SK-N-SH treated with all-trans-retinoic acid at 6 μM for 48 hours (cell line): ENCODE results near the gene CASP6.

Experiments used
- RARB ChIP-seq: fragments of 250-450 bp; sonication (Bioruptor Pico); IDR thresholded peaks from 2 replicates; pipeline ENCODE4 v1.8.0; 2021; ENCODE audit warnings: mild to moderate bottlenecking, moderate library complexity
- TOX ChIP-seq: fragments of 250-450 bp; sonication (Bioruptor Pico); IDR thresholded peaks from 2 replicates; pipeline ENCODE4 v1.8.0; 2021; ENCODE audit warnings: mild to moderate bottlenecking, moderate library complexity, borderline replicate concordance
- ZNF8 ChIP-seq: fragments of 450-650 bp; formaldehyde crosslinking; IDR thresholded peaks from 2 replicates; pipeline ENCODE4 v1.5.0; 2020; ENCODE audit warnings: mild to moderate bottlenecking, moderate library complexity
- TF ChIP-seq, protein P1 (sequence below): fragments of 250-450 bp; sonication (Bioruptor Pico); IDR thresholded peaks from 2 replicates; pipeline ENCODE4 v1.5.1; 2021; ENCODE audit warnings: mild to moderate bottlenecking, moderate library complexity
- TF ChIP-seq, protein P2 (sequence below): fragments of 250-450 bp; sonication (Bioruptor Pico); IDR thresholded peaks from 2 replicates; pipeline ENCODE4 v1.5.1; 2020; ENCODE audit warnings: low read depth, mild to moderate bottlenecking, moderate library complexity

DNA sequence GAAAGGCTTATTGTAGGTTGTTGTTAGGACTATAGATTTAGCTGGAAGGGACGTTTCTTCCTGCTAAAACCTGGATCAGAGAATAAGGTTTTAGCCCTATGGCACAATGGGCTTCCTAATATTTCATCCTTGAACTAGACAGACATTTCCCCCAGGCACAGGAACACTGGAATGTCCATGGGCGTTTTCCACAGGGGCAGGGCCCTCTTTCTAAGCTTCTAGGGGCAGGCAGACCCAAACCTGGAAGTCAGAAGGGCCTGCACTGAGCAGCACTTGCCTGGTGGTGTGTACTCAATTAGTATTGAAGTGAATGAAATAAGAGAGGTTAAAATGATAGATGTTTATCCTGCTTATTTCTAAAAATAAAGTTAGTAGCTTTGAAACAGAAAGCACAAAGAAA, 41.1 kb downstream of the CASP6 start:
- no peak for TF ChIP-seq RARB (CRISPR knock-in tag)
- TF ChIP-seq, protein P1, sequence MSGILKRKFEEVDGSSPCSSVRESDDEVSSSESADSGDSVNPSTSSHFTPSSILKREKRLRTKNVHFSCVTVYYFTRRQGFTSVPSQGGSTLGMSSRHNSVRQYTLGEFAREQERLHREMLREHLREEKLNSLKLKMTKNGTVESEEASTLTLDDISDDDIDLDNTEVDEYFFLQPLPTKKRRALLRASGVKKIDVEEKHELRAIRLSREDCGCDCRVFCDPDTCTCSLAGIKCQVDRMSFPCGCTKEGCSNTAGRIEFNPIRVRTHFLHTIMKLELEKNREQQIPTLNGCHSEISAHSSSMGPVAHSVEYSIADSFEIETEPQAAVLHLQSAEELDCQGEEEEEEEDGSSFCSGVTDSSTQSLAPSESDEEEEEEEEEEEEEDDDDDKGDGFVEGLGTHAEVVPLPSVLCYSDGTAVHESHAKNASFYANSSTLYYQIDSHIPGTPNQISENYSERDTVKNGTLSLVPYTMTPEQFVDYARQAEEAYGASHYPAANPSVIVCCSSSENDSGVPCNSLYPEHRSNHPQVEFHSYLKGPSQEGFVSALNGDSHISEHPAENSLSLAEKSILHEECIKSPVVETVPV (CRISPR knock-in tag): no peak
- no peak for TF ChIP-seq ZNF8
- no peak for TF ChIP-seq TOX (CRISPR knock-in tag)
- TF ChIP-seq, protein P2, sequence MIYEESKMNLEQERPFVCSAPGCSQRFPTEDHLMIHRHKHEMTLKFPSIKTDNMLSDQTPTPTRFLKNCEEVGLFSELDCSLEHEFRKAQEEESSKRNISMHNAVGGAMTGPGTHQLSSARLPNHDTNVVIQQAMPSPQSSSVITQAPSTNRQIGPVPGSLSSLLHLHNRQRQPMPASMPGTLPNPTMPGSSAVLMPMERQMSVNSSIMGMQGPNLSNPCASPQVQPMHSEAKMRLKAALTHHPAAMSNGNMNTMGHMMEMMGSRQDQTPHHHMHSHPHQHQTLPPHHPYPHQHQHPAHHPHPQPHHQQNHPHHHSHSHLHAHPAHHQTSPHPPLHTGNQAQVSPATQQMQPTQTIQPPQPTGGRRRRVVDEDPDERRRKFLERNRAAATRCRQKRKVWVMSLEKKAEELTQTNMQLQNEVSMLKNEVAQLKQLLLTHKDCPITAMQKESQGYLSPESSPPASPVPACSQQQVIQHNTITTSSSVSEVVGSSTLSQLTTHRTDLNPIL (CRISPR knock-in tag): no peak
